Stimulated activated effector memory CD8-positive, alpha-beta T cell treated with anti-CD3 and anti-CD28 coated beads, Interleukin-12 subunit alpha, Interleukin-12 subunit beta, amount 100 ng/mL, for 72 hours (primary cell): ENCODE measurements around the gene MCOLN3.
"Not testable (repeated sequence)": the region's sequence is repeated elsewhere in the genome, so short reads cannot be mapped to it uniquely, and the experiment has no call there.

Experiments
- ATAC-seq: fragments of 150-1000 bp; cut with Tn5 transposase; 2 replicates; pipeline ENCODE4 v1.10.0; 2021
- DNase-seq, 2 donors: peaks; one replicate each; pipeline ENCODE4 v3.0.0; 2021 to 2022; ENCODE audit warnings: low spot score in 2 of 2
- H3K27ac Mint-ChIP-seq: one replicate; pipeline ENCODE4 v1.8.0; 2022; ENCODE audit warnings: mild to moderate bottlenecking, mixed read lengths
- H3K36me3 Mint-ChIP-seq: one replicate; pipeline ENCODE4 v1.8.0; 2022; ENCODE audit warnings: mild to moderate bottlenecking, mixed read lengths
- H3K4me1 Mint-ChIP-seq: one replicate; pipeline ENCODE4 v1.8.0; 2022; ENCODE audit warnings: mixed read lengths
- H3K4me3 Mint-ChIP-seq: one replicate; pipeline ENCODE4 v1.8.0; 2022; ENCODE audit warnings: mild to moderate bottlenecking, mixed read lengths
- H3K9me3 Mint-ChIP-seq: one replicate; pipeline ENCODE4 v1.8.0; 2022; ENCODE audit warnings: mixed read lengths

The MCOLN3 gene

DNA sequence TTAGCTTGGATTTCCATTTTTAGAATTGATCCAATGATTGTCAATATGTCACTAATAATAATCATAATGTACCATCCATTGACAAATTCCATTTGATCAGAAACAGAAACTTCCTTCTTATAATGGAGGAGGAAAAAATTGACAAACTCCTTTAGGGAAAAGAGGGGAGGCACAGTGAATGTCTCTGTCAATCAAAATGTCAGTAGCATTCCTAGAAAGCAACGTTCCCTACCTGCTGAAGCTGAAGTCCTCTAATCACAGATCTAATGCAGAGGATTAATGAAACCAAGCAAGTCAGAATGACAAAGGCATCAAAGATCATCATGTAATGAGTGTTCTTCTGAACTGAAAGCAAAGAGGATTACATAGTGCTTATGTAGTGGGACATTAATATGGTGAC, 22.4 kb downstream of the MCOLN3 start:
- DNase-seq (no peak), ATAC-seq (no peak)
- Mint-ChIP-seq H3K36me3 (no peaks in the 10 kb centered on the region), H3K4me3 (no peak overlapping the region), H3K9me3 (no peaks in the 10 kb centered on the region), H3K4me1 (peaks cover 9% of the 10 kb centered on the region), H3K27ac (no peak overlapping the region)

DNA sequence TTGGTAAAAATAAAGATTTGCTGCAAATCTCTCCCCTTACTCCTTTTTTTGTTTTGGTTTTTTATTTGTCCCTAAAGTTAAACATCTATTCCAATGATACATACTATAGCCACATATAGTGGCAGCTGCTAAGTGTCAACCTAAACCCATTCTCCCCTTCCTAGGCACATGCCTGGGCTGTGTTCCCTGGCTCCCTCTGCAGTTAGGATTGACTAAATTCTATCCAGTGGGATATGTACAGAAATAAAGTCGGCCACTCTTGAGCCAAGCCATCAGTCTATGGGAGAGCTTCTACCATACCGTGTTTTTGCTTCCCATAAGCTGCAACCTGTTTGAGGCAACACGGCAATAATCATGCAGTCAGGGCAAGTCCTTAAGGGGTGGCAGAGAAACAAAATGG, 23.6 kb downstream of the MCOLN3 start:
- ATAC-seq, result no peak
- no peak overlapping the region for H3K27ac Mint-ChIP-seq
- H3K9me3 Mint-ChIP-seq, result no peaks in the 10 kb centered on the region

DNA sequence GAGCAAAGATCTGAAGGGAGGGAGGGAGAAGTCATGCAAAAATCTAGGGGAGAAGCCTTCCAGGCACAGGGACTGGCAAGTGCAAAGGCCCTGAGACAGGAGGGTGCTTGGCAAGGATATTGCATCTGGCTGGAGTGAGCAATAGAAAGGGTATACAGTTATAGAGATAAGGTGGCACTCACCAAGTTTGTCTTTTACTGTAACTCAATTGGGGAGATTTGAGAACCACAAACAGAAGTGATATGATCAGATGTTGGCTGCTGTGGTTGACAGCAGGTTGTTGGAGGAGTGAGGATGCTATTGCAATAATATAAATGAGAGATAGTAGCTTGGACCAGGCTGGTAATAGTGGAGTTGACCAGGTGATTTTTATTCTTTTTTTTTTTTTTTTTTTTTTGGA, 25.6 kb downstream of the MCOLN3 start:
- peak; percentile 69 for ATAC-seq
- no peak for DNase-seq
- H3K27ac Mint-ChIP-seq, result no peak overlapping the region
- no peak overlapping the region for H3K4me3 Mint-ChIP-seq
- H3K36me3 Mint-ChIP-seq, result no peaks in the 10 kb centered on the region
- no peaks in the 10 kb centered on the region for H3K9me3 Mint-ChIP-seq
- peaks cover 8% of the 10 kb centered on the region for H3K4me1 Mint-ChIP-seq

More for the DNA sequence above, 23.6 kb downstream of the MCOLN3 start:
- Mint-ChIP-seq H3K4me3 (no peak overlapping the region), H3K4me1 (peaks cover 9% of the 10 kb centered on the region), H3K36me3 (no peaks in the 10 kb centered on the region)
- no peak for DNase-seq

DNA sequence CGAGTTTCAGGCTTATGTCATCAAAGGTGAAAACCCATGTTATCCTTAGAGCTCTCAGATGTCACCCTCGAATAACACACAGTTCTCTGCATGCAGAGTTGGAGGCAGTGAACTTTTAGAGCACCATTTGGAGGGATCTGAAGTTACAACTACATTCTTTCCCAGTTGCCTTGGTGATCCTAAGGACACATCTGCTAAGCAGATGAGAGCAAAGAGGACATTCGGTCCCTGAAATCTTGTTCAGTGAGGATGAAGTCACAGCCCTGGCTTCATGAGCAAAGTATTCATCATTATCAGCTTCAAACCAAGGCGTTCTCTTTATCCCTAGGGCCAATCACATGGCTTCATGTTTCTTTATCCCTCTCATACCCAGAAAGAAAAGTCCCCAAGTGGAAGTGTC, 28.3 kb downstream of the MCOLN3 start:
- Mint-ChIP-seq H3K9me3 (no peaks in the 10 kb centered on the region), H3K4me1 (peaks cover 6% of the 10 kb centered on the region), H3K27ac (no peak overlapping the region), H3K36me3 (no peaks in the 10 kb centered on the region), H3K4me3 (no peak overlapping the region)
- DNase-seq, result no peak
- ATAC-seq, result no peak

DNA sequence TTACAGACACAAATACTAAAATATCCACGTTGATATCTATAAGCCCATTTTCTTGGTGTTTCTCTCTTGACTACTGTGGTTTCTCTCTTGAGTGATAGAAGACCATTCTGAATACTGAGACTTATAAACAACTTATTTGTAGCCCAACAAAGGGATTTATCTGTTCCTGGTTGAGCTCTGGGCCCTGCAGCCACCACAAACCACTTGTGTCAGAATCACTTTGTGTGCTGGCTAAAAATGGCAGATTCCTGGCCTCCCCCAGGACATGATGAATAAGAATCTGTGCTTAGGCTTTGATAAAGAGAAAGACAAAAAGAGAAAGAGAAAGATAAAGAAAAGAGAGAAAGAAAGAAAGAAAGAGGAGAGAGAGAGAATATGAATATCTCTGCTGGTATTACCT, 32.5 kb downstream of the MCOLN3 start:
- H3K36me3 Mint-ChIP-seq, result no peaks in the 10 kb centered on the region
- H3K27ac Mint-ChIP-seq, result no peak overlapping the region
- DNase-seq (no peak), ATAC-seq (no peak)
- H3K4me3 Mint-ChIP-seq, result no peak overlapping the region
- H3K9me3 Mint-ChIP-seq, result no peaks in the 10 kb centered on the region
- peaks cover 6% of the 10 kb centered on the region for H3K4me1 Mint-ChIP-seq

DNA sequence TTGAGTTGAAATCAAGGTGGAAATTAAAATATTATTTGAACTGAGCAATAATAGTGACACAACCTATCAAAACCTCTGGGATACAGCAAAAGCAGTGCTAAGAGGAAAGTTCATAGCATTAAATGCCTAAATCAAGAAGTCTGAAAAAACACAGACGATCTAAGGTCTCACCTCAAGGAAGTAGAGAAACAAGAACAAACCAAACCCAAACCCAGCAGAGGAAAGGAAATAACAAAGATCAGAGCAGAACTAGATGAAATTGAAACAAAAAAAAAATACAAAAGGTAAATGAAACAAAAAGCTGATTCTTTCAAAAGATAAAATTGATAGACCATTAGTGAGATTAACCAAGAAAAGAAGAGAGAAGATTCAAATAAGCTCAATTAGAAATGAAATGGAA, 42.7 kb downstream of the MCOLN3 start:
- H3K36me3 Mint-ChIP-seq, H3K4me3 Mint-ChIP-seq, ATAC-seq, H3K27ac Mint-ChIP-seq, DNase-seq: not testable (repeated sequence)
- Mint-ChIP-seq H3K9me3 (peaks cover 10% of the 10 kb centered on the region), H3K4me1 (peaks cover 15% of the 10 kb centered on the region)

DNA sequence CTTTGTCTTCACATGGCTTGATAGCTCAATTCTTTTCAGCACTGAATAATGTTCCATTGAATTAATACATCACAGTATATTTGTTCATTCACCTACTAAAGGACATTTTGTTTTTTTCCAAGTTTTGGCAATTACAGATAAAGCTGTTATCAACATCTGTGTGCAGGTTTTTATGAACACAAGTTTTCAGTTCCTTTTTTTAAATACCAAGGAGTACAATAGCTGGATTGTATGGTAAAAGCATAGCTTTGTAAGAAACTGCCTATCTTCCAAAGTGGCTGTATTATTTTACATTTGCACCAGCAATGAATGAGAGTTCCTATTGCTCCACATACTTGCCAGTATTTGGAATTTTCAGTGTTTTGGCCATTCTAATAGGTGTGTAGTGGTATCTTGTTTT, 46.6 kb downstream of the MCOLN3 start:
- ATAC-seq (no peak), DNase-seq (no peak)
- Mint-ChIP-seq H3K27ac (no peak overlapping the region), H3K9me3 (peaks cover 5% of the 10 kb centered on the region), H3K36me3 (no peaks in the 10 kb centered on the region), H3K4me3 (no peak overlapping the region), H3K4me1 (peaks cover 33% of the 10 kb centered on the region)

DNA sequence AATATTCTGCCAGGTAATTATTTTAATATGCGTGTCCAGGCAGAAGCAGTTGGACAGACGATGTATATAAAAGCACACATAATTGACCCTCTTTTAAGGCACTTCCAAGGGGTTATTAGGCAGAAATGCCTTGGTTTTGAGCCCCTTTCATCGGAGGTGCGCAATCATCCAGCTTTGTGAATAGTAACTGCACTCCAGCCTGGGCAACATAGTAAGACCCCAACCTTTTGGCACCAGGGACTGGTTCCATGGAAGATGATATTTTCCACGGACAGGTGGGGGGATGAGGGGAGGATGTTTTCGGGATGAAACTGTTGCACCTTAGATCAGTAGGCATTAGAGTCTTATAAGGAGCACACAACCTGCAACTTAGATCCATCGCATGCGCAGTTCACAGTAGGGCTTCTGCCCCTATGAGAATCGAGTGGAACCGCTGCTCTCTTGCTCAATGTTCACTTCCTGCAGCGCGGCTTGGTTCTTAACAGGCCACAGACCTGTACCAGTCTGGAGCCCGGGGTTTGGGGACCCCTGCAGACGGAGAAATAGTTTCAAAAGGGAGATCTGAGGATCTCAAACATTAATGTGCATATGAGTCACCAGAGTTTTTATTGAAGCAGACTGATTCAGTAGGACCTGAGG, 49.5 kb downstream of the MCOLN3 start:
- peak; percentile 22 to 79 for DNase-seq
- Mint-ChIP-seq H3K4me1 (peaks cover 25% of the 10 kb centered on the region), H3K36me3 (no peaks in the 10 kb centered on the region), H3K4me3 (peak overlapping the region; percentile 93), H3K27ac (peak overlapping the region; percentile 74), H3K9me3 (no peaks in the 10 kb centered on the region)
- ATAC-seq, result peak; percentile 76

DNA sequence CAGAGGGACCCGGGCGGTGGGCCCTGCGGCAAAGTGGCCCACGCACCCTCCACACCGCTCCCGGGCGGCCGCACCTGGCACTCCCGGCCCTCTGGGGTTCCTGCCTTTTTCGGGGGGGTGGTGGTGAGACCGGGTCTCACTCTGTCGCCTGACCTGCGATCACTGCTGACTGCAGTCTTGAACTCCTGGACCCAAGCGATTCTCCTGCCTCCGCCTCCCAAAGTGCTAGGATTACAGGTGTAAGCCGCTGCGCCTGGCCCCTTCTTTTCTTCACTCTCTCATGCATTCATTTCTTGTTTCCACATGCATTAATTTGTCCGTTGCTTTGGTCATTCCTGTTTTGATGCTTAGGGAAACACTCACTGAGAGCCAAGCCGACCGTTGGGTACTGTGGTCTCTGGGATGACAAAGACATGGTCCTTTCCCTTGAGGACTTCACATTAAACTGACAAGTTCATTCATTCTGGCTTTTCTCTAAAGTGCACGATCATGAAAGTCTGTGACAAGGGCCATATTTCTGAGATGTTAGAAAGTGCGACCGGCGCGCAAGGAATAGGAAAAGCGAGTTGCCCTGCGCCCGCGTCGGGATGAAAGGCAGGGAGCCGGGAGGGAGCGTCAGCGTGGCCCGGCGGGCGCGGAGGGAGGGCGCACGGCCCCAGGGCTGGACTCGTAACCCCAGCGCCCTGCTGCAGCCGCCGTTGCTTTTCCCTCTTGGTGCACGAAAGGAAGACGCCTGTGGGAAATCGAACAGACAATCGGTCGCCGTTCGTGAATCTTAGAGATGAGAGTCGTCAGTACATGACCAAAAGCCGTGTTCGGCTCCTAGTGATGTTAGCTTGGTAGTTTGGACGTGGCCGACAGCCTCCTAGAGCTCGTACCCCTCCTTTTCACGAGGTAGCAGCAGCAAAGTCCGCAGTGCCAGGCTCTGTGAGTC, 50.4 kb downstream of the MCOLN3 start:
- Mint-ChIP-seq H3K9me3 (no peaks in the 10 kb centered on the region), H3K4me1 (peaks cover 30% of the 10 kb centered on the region), H3K27ac (peak overlapping the region; percentile 74), H3K4me3 (peak overlapping the region; percentile 93), H3K36me3 (peaks cover 5% of the 10 kb centered on the region)
- peak in 1 of 2 donors; percentile 64 for DNase-seq
- ATAC-seq, result no peak

DNA sequence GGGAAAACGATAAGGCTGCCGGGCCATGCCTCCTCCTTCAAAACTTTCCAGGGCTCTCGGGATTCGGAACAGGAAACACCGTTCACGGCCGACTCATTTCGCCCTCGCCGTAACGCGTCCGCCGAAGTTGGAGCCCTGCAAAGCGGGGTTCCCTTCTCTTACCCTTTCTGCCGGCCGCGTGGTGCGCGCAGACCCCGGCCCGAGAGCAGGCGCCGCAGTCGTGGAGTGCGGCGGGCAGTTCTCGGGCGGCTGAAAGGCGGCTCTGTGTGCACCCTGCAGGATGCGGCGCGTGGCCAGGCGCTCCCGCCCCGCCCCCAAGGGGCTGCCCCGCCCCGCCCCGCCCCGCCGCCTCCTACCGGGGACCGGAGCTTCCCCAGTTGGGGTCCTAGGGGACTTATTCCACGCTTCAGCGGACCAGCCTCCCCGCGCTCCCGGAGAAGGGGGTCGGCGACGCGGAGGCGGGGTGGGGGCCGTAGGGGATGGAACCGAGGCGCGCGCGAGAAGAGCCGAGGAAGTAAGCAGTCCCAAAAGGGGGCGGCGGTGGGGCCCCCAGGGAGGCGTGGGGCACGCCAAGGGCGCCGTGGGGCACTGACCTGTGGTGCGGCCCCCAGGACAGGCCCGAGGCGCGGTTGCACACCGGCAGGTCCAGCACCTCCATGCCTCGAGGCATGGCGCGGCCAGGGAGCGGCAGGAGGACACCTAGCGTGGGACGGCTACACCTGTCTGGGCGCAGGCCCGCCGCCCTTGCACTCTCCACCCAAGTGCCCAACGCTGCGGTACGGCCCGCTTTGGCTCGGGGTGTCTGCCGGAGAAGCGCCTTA, 51.2 kb downstream of the MCOLN3 start, which contains the start of gene MCOLN2:
Gene MCOLN2 (minus strand): TSS at position 268 of the 821 bp plus-strand sequence. CDS start 241 bp downstream, at position 27.
- peak within 1 kb of the TSS; percentile 93 for H3K4me3 Mint-ChIP-seq
- ATAC-seq (peak; percentile 78), DNase-seq (peak; percentile 49 to 79)
- peak within 1 kb of the TSS; percentile 82 for H3K27ac Mint-ChIP-seq
- H3K9me3 Mint-ChIP-seq, result no peaks in the 10 kb centered on the region
- H3K36me3 Mint-ChIP-seq, result peaks cover 13% of the 10 kb centered on the region
- peaks cover 36% of the 10 kb centered on the region for H3K4me1 Mint-ChIP-seq

DNA sequence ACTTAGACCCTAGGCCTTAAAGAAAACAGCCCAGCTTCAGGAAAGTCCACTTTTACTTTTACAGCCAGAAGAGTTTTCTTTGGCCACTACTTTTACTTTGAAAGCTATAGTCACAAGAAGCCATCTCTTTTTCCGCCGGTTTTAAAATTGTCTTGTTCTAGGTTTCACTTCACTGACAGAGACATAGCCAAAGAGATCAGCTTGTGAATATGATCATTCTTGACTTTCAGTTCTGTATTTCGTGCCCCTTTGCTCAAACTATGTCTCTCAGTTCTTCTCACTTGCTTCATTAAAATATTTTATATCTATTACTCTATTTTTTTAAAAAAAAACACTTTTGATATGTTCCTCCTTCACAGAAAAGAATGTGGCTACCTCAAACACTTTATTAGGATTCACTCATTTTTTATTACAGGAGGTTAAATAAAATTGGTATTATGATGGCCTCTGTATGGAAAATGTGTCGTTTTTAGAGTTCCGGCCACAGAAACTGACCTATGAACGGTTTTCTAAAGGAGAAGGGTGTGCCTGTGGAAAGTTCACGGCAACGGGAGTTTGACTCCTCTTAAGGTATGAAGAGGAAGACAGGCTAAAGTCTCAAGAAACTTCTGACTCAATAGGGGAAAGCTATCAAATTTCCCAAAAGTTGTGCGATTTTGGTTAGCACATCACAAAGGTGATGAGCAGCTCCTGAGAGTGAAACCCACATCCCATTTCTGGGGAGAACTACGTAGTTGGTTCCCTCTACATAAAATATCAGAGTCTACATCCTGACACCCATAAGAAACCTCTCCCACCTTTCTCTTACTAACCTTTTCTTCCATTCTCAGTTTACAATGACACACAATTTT, 52.6 kb downstream of the MCOLN3 start:
- Mint-ChIP-seq H3K4me3 (peak overlapping the region; percentile 93), H3K9me3 (no peaks in the 10 kb centered on the region), H3K4me1 (peaks cover 48% of the 10 kb centered on the region), H3K36me3 (peaks cover 26% of the 10 kb centered on the region), H3K27ac (peak overlapping the region; percentile 82)
- ATAC-seq, result peak; percentile 50
- DNase-seq, result peak in 1 of 2 donors; percentile 75

DNA sequence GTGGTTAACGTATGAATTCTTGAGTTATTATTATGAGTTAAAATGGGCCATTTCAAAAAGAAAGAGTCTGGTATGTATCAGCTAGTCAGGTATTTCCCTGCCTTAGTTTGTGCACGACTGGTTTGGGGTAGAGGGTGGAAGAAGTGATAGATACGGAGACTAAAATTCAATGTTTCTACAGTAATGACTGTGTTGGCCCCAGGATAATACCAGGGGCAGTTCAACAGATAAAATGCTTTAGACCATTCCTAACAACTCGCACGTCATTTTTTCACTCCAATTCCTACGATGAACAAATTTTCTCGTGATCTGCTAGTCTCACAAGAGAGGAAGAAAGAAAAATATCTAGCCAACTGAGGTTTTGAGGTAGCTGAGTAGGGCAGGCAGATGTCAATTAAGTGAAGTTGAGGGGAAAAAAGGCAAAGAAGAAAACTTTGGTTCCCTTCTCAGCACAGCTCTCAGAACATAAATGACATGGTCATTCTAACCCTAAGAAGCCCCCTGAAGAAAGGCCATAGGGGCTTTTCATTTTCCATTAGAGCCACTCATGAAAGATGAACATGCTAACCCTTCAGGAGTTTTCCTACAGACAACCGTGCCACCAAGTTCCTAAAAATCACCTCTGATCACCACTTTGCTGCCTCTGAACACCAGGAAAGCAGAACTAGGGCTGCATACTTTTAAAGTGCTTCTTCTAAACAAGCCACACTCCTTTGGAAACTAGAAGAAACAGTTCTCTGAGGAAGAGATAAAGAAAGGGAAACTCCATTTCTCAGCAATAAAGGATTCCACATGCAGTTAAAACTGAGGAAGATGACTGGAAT, 57.0 kb downstream of the MCOLN3 start:
- DNase-seq (no peak), ATAC-seq (peak; percentile 83)
- H3K27ac Mint-ChIP-seq, result peak overlapping the region; percentile 54
- H3K9me3 Mint-ChIP-seq, result no peaks in the 10 kb centered on the region
- H3K4me3 Mint-ChIP-seq, result peak overlapping the region; percentile 93
- H3K36me3 Mint-ChIP-seq, result peaks cover 38% of the 10 kb centered on the region
- H3K4me1 Mint-ChIP-seq, result peaks cover 44% of the 10 kb centered on the region

DNA sequence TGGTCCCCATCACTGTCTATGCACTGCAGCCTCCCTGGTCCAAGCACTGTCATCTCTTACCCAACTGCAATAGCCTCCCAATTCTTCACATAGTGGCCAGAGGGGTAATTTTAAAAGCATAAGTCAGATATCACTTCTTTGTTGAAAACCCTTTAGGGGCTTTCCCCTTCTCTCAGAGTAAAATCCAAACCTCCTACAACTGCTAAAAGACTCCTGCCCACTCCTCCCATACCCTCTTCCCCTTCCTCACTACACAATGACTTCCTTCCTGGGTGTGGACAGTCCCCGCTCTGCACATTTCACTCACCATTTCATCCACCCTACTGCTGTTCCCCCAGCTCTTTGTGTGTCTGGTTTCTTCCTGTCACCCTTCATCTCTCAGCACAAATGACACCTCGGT, 59.7 kb downstream of the MCOLN3 start:
- H3K4me1 Mint-ChIP-seq, result peaks cover 46% of the 10 kb centered on the region
- ATAC-seq (peak; percentile 90), DNase-seq (no peak)
- peak overlapping the region; percentile 53 for H3K27ac Mint-ChIP-seq
- H3K4me3 Mint-ChIP-seq, result peak overlapping the region; percentile 41
- no peaks in the 10 kb centered on the region for H3K9me3 Mint-ChIP-seq
- H3K36me3 Mint-ChIP-seq, result peaks cover 57% of the 10 kb centered on the region

DNA sequence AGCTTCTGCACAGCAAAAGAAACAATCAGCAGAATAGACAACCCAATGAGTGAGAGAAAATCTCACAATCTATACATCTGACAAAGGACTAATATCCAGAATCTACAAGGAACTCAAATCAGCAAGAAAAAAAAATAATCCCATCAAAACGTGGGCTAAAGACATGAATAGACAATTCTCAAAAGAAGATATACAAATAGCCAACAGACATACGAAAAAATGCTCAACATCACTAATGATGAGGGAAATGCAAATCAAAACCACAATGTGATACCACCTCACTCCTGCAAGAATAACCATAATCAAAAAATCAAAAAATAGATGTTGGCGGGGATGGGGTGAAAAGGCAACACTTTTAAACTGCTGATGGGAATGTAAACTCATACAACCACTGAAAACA, 61.7 kb downstream of the MCOLN3 start:
- not testable (repeated sequence) for DNase-seq, H3K9me3 Mint-ChIP-seq, H3K27ac Mint-ChIP-seq, H3K4me3 Mint-ChIP-seq, ATAC-seq
- H3K4me1 Mint-ChIP-seq, result peaks cover 31% of the 10 kb centered on the region
- H3K36me3 Mint-ChIP-seq, result peaks cover 55% of the 10 kb centered on the region
